Umbilical cord (tissue), 2 donors: ENCODE measurements around the gene PAGE5. TPM values are rescaled to one million over a fixed set of nuclear protein-coding genes. Genes with fewer than 3 reads are reported as not detected.
A peak's percentile ranks its signal among the peaks of the same experiment; 100 is the strongest.

Source experiments
- DNase-seq: peaks from one replicate; pipeline ENCODE4 v3.0.0-alpha.2; 2015; ENCODE audit warnings: low spot score
- total RNA-seq: library from RNA; depleted of rRNA; stranded (reverse); fragments of >200 nt; gene quantifications from one replicate; pipeline ENCODE4 v1.2.3, GENCODE V29; 2014; ENCODE audit warnings: low replicate concordance; ENCODE audit not compliant: insufficient read depth

PAGE5 gene, protein sequence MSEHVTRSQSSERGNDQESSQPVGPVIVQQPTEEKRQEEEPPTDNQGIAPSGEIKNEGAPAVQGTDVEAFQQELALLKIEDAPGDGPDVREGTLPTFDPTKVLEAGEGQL
- not detected for total RNA-seq

DNA sequence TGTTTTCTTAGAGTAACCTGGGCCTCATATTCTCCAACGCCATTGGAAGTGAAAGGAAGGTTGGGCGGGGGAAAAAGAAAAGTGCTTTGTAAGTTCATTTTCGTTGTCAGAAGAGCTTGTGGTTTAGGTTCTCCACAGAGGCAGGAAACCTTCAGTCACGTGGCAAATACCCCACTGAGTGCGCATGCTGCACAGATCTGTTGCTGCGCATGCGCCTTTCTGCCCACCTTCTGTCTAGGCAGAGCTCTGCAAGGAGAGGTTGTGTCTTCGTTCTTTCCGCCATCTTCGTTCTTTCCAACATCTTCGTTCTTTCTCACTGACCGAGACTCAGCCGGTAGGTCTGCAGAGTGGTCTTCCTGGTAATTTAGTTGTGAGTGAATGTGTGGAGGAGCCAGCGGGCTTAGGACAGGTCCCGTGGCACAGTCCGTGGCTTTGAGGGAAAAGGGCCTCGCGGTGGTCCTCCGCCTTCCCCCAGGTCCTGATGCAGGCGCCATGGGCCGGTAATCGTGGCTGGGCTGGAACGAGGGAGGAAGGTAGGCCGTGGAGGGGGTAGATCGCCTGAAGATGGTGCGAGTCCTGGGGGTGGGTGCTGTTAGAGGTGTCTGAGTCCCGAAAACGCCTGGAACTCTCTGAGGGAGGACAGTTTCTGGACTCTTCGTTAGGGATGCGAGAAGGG lies at the start of gene PAGE5:
Gene PAGE5, plus strand, starts transcription at position 228 of the 676 bp plus-strand sequence. CDS start 1,037 bp downstream, outside the sequence.
- DNase-seq: no peak

DNA sequence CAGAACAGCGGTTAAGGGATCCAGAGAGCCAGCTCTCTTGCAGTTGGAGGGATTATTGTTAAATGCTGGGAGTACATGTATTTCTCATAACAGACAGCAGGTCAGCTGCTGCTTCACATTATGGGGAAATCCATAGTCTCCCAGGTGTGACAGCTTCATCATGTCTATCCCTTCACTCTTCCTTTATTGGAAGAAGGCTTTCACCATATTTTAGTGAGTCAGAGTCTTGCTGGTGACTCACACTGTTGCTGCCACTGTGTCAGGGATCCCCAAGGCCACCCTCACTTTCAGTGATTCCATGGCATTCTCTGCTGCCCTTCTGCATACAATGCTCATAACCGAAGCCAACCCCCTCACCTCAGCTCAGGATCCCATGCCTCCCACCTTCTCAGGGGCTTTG lies 32.9 kb upstream of the PAGE5 start:
- no peak for DNase-seq

DNA sequence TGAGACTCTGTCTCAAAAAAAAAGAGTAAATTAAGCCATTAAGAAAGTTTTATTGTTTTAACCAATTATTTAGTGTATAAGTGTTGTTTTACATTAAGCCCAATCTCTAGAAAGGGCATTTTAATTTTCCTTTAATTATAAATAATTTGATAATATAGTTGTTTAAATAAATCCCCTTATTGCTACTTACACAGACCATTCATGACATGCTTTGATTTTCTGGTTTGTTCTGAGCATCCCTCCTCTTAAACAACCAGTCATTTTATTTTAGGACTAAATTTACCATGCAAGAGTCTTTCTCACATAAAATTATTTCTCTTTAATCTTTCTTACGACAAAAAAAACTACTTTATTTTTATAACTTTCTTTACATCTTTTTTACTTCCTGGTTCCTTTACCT lies 23.5 kb upstream of the PAGE5 start:
- DNase-seq: no peak

DNA sequence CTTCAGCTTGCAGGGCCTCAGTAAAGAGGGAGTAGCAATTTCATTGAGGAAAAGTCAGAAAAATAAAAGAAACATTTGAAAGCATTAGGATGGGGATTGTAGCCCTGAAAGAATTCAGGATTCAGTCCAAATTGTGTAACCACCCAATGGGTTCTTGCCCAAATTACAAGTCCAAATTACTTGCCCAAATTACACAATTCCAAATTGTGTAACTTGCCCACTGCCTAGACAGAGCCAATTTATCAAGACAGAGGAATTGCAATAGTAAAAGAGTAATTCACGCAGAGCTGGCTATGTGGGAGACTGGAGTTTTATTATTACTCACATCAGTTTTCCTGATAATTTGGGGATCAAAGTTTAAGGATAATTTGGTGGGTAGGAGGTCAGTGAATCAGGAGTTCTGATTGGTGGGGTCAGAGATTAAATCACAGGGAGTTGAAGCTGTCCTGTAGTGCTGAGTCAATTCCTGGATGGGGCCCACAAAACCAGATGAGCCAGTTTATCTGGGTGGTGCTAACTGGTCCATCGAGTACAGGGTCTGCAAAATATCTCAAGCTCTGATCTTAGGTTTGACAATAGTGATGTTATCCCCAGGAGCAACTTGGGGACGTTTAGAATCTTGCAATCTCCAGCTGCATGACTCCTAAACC lies 18.1 kb upstream of the PAGE5 start:
- peak; percentile 38 for DNase-seq

DNA sequence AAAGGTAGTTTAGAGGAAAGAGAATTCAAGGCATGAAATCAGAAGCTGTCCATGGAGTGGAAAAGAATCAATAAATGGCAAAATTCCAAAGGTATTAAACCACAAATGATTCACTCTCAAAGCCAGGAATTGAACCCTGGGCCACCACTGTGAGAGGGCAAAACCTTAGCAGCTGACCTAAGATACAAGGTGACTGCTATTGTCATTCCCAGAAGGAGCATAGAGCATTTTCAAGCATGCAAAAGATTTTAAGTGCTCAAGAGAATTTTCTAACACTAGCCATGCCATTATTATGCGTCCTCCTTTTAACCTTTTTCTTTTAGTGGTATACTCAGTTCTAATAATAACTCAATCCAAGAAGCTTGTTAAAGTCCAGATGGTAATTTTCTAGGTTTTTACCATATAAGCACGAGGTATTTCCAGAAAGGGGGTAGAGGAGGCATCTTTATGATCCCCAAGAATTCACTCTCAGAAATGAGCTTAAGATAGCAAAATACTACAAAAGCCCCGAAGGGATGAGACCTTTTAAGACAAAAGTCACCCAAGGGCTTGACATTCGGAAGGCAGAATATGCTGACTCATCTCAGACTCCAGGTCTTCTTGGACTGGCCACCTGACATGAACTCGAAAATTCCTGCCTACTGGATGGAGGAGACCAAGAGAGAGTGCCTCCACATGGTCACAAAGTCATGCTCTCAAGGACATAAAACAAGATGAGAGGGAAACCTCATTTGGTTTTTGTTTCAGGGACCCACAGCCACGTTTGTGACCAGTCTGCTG lies 13.8 kb upstream of the PAGE5 start:
- DNase-seq: no peak

DNA sequence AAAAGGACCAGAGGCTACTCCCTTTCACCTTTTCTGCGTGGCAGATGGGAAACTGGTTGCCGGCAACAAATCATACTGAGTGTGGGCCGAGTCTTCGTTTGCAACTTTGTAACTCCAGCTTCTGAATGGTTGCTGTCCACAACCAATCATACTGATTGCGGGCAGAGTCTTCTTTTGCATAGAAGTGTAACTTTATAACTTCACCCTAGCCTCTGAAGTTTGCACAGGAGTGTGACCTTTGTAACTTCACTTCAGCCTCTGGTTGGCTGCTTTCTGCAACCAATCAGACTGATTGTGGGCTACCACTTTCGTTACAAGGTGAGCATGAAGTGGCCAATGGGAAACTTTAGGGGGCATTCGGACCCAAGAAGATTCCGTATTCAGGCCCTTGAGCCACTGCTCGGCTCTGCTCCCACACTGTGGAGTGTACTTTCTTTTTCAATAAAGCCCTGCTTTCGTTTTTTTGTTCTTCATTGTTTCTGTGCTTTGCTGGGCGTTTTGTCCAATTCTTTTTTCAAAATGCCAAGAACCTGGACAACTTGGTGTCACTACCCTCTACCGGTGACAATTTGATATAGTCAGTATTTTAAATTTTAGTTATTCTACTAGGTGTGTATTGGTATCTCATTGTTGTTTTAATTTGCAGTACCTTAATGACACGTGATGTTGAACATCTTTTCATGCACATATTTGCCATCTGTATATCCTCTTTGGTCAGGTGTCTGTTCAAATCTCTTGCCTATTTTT lies 9.0 kb upstream of the PAGE5 start:
- DNase-seq: no peak

DNA sequence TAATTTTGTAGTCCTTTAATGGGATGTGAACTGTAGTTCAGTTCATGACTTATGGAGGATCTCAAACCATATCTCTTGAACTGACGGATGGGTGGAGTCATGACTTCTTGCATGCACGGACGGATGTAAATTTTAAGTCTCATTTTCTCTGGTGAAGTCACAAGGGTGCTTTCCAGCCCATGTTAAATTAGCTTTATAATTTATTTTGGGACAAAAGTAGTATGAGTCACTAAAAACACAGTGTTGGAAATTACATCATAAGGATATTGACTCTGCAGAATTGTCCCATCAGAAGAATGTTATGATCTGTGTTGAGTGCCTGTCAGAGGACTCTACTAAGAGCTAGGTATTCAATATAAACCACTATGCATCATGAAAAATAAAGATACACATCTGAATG lies 6.8 kb upstream of the PAGE5 start:
- no peak for DNase-seq

DNA sequence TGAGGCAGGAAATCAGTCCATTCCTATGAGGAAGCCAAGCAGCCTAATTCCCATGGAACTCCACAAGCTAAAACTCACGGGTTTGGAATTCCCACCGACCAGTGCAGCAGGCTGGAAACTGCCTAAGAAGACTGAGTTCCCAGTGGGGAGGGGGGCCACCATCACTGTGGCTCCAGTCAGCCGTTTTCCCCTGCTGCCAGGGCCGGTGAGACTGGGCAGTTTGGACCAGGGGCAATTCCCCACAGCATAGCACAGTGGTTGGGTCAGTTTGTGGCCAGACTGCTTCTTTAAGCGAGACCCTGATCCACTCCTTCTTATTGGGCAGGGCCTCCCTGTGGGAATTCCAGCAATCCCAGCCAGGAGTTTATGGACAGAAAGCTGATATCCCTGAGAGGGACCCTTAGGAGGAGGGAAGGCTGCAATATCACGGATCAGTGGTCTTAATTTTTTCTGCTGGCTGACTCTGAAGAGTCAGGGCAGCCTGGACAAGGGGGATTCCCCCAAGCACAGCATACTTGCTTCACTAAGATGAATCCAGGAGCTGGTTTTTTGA lies 20.7 kb downstream of the PAGE5 start:
- DNase-seq: no peak

DNA sequence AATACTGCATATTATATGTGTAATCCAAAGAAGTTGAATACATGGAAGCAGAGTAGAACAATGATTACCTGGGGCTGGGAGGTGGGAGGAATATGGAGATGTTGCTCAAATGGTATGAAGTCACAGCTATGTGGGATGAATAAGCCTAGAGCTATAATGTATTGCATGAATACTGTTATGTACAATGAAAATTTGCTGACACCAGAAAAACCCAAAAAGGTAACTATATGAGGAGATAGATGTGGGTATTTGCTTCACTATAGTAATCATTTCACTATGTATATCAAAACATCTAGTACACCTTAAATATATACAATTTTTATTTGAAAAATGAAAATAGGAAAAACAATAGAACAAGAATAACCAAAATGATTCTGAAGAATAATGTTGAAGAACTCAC lies 33.4 kb downstream of the PAGE5 start:
- no peak for DNase-seq

DNA sequence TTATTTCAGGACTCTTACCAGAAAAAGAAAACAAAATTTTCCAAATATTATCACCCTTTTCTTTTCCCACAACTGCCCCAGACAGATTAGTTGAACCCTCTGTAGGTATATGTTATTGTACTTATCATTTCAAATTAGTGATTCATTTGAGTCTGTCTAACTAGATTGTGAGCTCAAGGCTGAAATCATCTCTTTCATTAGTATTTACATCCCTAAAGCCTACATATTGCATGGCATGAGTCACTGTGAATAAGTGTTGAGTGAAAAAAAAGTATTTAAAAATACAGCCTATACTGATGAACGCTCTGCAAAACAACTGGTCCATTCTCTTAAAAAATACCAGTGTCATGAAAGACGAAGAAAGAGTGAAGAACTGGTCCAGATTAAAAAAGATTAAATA lies 40.7 kb downstream of the PAGE5 start:
- no peak for DNase-seq

DNA sequence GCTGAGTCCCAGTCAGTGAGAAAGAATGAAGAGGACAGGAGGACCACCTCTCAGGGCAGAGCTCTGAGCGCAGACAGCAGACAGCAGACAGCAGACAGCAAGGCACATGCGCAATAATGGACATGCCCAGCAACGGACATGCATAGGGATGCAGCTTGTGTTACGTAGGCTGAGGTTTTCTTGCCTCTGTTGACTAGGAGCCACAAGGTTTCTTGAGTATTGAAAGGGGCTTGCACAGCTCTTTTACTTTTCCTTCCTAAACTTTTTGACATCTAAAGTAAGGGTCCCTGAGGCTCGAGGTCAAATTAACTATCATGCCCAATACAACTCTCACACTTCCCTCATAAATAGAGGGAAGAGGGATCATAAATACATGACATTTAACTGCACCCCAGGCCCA lies 44.7 kb downstream of the PAGE5 start, which contains the start of gene PAGE3:
Gene PAGE3, minus strand, starts transcription at position 101 of the 400 bp plus-strand sequence. CDS start 1,013 bp downstream, outside the sequence.
- DNase-seq: no peak

Other genes starting within 250 kb of the PAGE5 start
- gene PFKFB1, start 226.2 kb upstream of the PAGE5 start, total RNA-seq: not detected
- 4.3 TPM for gene APEX2, start 220.0 kb upstream of the PAGE5 start, total RNA-seq
- 160 TPM for gene ALAS2, start 189.4 kb upstream of the PAGE5 start, total RNA-seq
- not detected for gene PAGE2B, start 145.3 kb upstream of the PAGE5 start, total RNA-seq
- not detected for gene PAGE2, start 131.3 kb upstream of the PAGE5 start, total RNA-seq
- not detected for gene PAGE3, start 44.6 kb downstream of the PAGE5 start, total RNA-seq
- 65.2 TPM for gene MAGEH1, start 231.8 kb downstream of the PAGE5 start, total RNA-seq